Tibial nerve (tissue), 4 donors: Measurements from ENCODE around the gene TAB2.

Experiments used
- CTCF ChIP-seq, 5 experiments: fragments of 200-600 bp in 3 of 5; fragments of 450-650 bp in 2 of 5; sonication (generic) in 3 of 5; IDR thresholded peaks; one replicate each; pipeline ENCODE4 v1.5.1; 2016 to 2019; ENCODE audit warnings: antibody characterized with exemption in 5 of 5, mild to moderate bottlenecking in 3 of 5, moderate library complexity in 2 of 5
- EP300 ChIP-seq, 2 donors: sonication (generic); formaldehyde crosslinking; IDR thresholded peaks; one replicate each; pipeline ENCODE4 v1.6.1; 2017; ENCODE audit warnings: antibody characterized with exemption in 2 of 2, mild to moderate bottlenecking in 1 of 2
- POLR2A ChIP-seq, 2 donors: fragments of 450-650 bp; IDR thresholded peaks; one replicate each; pipeline ENCODE4 v1.6.1; 2017; ENCODE audit warnings: antibody characterized with exemption in 2 of 2, mild to moderate bottlenecking in 2 of 2, moderate library complexity in 2 of 2

- no peak for TF ChIP-seq POLR2A (IDR thresholded peaks at IDR 0.05)
- TF ChIP-seq CTCF (IDR thresholded peaks at IDR 0.05): no peak
- no peak for TF ChIP-seq EP300 (IDR thresholded peaks at IDR 0.05)
Measured at GRCh38 chr6:149458806-149459205, 141.3 kb downstream of the TAB2 start.
